ENCODE results near the gene RPL11.

Gene RPL11

DNA sequence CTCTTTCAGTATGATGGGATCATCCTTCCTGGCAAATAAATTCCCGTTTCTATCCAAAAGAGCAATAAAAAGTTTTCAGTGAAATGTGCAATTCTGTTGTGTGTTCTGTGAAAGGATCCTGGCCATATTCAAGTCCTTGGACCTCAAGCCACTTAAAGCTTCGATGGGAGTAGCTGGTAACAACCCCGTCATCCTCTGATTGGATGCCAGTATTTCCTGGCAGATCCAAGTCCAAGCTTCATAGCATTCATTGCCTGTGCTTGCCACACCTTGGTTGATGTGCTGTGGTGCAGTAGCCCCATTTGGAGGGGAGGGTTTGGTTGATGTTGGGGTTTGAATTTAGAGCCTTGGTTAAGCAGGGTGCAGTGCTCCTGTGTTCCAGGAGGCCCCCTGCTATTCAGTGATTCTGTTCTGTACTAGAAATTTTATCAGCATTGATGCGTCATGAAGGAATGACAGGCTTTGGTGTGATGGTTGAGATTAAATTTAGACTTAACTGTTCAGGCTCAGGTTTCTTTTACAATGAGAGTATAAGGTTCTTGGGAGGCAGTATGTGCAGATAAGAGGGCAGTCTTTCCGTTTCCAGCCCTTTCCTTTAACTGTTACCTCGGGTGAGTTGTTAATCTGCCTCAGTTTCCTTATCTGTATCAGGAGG lies 4.9 kb downstream of the RPL11 start:
- peak overlapping the region; percentile 77 for H3K4me2 ChIP-seq (ENCODE audit: low read length)
- TF ChIP-seq, protein P1, sequence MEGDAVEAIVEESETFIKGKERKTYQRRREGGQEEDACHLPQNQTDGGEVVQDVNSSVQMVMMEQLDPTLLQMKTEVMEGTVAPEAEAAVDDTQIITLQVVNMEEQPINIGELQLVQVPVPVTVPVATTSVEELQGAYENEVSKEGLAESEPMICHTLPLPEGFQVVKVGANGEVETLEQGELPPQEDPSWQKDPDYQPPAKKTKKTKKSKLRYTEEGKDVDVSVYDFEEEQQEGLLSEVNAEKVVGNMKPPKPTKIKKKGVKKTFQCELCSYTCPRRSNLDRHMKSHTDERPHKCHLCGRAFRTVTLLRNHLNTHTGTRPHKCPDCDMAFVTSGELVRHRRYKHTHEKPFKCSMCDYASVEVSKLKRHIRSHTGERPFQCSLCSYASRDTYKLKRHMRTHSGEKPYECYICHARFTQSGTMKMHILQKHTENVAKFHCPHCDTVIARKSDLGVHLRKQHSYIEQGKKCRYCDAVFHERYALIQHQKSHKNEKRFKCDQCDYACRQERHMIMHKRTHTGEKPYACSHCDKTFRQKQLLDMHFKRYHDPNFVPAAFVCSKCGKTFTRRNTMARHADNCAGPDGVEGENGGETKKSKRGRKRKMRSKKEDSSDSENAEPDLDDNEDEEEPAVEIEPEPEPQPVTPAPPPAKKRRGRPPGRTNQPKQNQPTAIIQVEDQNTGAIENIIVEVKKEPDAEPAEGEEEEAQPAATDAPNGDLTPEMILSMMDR (IDR thresholded peaks at IDR 0.05; ENCODE audit: low read depth, low read length, poor library complexity, severe bottlenecking) = no peak
- TF ChIP-seq EZH2phosphoT487 (IDR thresholded peaks at IDR 0.05; ENCODE audit: borderline replicate concordance, low read length) = no peak
- no peaks in the 10 kb centered on the region for H3K27me3 ChIP-seq (ENCODE audit: control insufficient read depth, low read length)
- H3F3A ChIP-seq (ENCODE audit: control insufficient read depth, insufficient read depth) = peaks cover 72% of the 10 kb centered on the region
- no peaks in the 10 kb centered on the region for H3K9me3 ChIP-seq (ENCODE audit: control insufficient read depth, insufficient read depth, low read length)
- no peak overlapping the region for H3K27ac ChIP-seq (ENCODE audit: low read depth, low read length)
- H3K79me2 ChIP-seq (ENCODE audit: control insufficient read depth, low read length) = peaks cover 98% of the 10 kb centered on the region
- H3K4me1 ChIP-seq (ENCODE audit: control insufficient read depth, low read length) = peaks cover 44% of the 10 kb centered on the region
- H3K4me3 ChIP-seq (ENCODE audit: low read length) = no peak overlapping the region
- H3K36me3 ChIP-seq (ENCODE audit: control insufficient read depth, low read length) = peaks cover 98% of the 10 kb centered on the region
- no peaks in the 10 kb centered on the region for H3K9me2 ChIP-seq (replicated peaks; ENCODE audit: control insufficient read depth, low read length)
- peaks cover 59% of the 10 kb centered on the region for H4K20me1 ChIP-seq (ENCODE audit: control insufficient read depth, insufficient read depth, low read depth, low read length)

DNA sequence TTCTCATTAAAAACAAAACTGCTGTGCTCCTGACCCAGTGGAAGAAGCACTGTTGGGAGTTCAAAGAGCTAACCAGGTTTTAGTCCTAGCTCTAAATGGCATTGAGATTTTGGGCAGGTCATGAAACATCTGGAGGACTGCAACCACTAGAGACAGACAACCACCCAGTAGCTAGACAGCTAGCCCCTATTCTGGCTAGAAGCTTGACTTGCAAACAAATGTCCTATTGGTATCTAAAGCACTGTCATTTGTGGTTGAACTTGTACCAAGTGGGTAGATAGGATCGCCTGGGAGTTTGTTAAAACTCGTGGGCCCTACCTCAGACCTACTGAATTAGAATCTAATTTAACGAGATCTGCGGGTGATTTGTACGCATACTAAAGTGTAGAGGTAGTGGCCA lies 6.9 kb downstream of the RPL11 start:
- no peak overlapping the region for H3K27ac ChIP-seq (ENCODE audit: low read depth, low read length)
- peaks cover 85% of the 10 kb centered on the region for H3K79me2 ChIP-seq (ENCODE audit: control insufficient read depth, low read length)
- H3K9me3 ChIP-seq (ENCODE audit: control insufficient read depth, insufficient read depth, low read length) = no peaks in the 10 kb centered on the region
- H4K20me1 ChIP-seq (ENCODE audit: control insufficient read depth, insufficient read depth, low read depth, low read length) = peaks cover 48% of the 10 kb centered on the region
- H3K4me2 ChIP-seq (ENCODE audit: low read length) = no peak overlapping the region
- no peaks in the 10 kb centered on the region for H3K9me2 ChIP-seq (replicated peaks; ENCODE audit: control insufficient read depth, low read length)
- H3K36me3 ChIP-seq (ENCODE audit: control insufficient read depth, low read length) = peaks cover 97% of the 10 kb centered on the region
- no peak overlapping the region for H3K4me3 ChIP-seq (ENCODE audit: low read length)
- peaks cover 71% of the 10 kb centered on the region for H3F3A ChIP-seq (ENCODE audit: control insufficient read depth, insufficient read depth)
- H3K4me1 ChIP-seq (ENCODE audit: control insufficient read depth, low read length) = peaks cover 36% of the 10 kb centered on the region
- TF ChIP-seq, protein P1 (IDR thresholded peaks at IDR 0.05; ENCODE audit: low read depth, low read length, poor library complexity, severe bottlenecking) = no peak
- no peak for TF ChIP-seq EZH2phosphoT487 (IDR thresholded peaks at IDR 0.05; ENCODE audit: borderline replicate concordance, low read length)
- no peaks in the 10 kb centered on the region for H3K27me3 ChIP-seq (ENCODE audit: control insufficient read depth, low read length)

DNA sequence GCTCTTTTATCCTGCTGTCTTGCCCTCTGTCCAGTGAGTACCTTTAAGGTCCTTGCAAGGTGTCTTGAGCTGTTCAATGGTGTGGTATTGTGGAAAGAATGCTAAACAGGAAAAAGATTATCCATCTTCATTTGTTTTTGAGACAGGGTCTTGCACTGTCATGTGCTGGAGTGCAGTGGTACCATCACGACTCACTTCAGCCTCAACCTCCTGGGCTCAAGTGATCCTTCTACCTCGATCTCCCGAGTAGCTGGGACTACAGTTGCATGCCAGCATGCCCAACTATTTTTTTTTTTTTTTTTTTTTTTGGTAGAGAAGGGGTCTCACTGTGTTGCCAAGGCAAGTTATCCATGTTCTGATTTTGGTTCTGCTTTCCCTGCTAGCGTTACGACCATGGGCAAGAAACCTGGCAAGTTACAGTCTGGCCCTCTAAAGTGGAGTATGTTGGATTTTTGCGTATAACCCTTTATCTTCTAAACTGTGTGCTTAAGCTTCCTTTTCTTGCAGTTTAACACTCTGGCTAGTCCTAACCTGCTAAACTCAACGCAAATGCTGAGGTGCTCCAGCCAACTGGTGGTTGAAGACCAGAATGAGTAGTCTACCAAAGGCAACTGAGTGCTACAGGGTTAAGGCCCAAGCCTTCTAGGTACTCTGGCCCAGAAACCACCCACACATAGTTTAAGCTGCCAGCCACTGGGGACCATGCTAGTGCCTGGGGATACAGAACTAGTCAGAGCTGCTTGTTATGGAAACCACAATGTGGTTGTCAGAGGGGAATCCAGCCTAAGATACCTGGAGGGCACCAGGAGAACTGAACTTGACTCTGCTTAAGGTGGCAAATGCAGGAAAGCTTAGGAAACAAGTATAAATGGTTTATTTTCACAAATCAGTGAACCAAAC lies 7.9 kb downstream of the RPL11 start:
- H3K27me3 ChIP-seq (ENCODE audit: control insufficient read depth, low read length) = no peaks in the 10 kb centered on the region
- no peaks in the 10 kb centered on the region for H3K9me3 ChIP-seq (ENCODE audit: control insufficient read depth, insufficient read depth, low read length)
- TF ChIP-seq, protein P1 (IDR thresholded peaks at IDR 0.05; ENCODE audit: low read depth, low read length, poor library complexity, severe bottlenecking) = no peak
- no peak for TF ChIP-seq EZH2phosphoT487 (IDR thresholded peaks at IDR 0.05; ENCODE audit: borderline replicate concordance, low read length)
- H3K4me1 ChIP-seq (ENCODE audit: control insufficient read depth, low read length) = peaks cover 25% of the 10 kb centered on the region
- no peak overlapping the region for H3K27ac ChIP-seq (ENCODE audit: low read depth, low read length)
- H4K20me1 ChIP-seq (ENCODE audit: control insufficient read depth, insufficient read depth, low read depth, low read length) = peaks cover 38% of the 10 kb centered on the region
- H3K9me2 ChIP-seq (replicated peaks; ENCODE audit: control insufficient read depth, low read length) = no peaks in the 10 kb centered on the region
- peaks cover 94% of the 10 kb centered on the region for H3K36me3 ChIP-seq (ENCODE audit: control insufficient read depth, low read length)
- no peak overlapping the region for H3K4me3 ChIP-seq (ENCODE audit: low read length)
- peaks cover 66% of the 10 kb centered on the region for H3F3A ChIP-seq (ENCODE audit: control insufficient read depth, insufficient read depth)
- H3K4me2 ChIP-seq (ENCODE audit: low read length) = no peak overlapping the region
- H3K79me2 ChIP-seq (ENCODE audit: control insufficient read depth, low read length) = peaks cover 74% of the 10 kb centered on the region

Measured in DOHH2 (cell line).